HFFc6 (cell line): ENCODE results near the gene OR4M1. TPM values are rescaled to one million over a fixed set of nuclear protein-coding genes. Genes with fewer than 3 reads are reported as not detected.
"Not testable (repeated sequence)": the region's sequence is repeated elsewhere in the genome, so short reads cannot be mapped to it uniquely, and the experiment has no call there.

Source experiments
- DNase-seq: peaks from one replicate; pipeline ENCODE4 v3.0.0-alpha.2; 2018
- H3K27ac Mint-ChIP-seq: 2 replicates; pipeline ENCODE4 v1.8.0; 2020; ENCODE audit warnings: mild to moderate bottlenecking, mixed read lengths
- H3K27me3 Mint-ChIP-seq: 2 replicates; pipeline ENCODE4 v1.8.0; 2021; ENCODE audit warnings: mild to moderate bottlenecking, moderate library complexity, mixed read lengths; ENCODE audit not compliant: insufficient read depth
- H3K36me3 Mint-ChIP-seq: 2 replicates; pipeline ENCODE4 v1.8.0; 2021; ENCODE audit warnings: low read depth, mixed read lengths
- H3K4me1 Mint-ChIP-seq: 2 replicates; pipeline ENCODE4 v1.8.0; 2020; ENCODE audit warnings: low read depth, mixed read lengths
- H3K4me3 Mint-ChIP-seq: 2 replicates; pipeline ENCODE4 v1.8.0; 2020; ENCODE audit warnings: mild to moderate bottlenecking, moderate library complexity, mixed read lengths
- H3K9me3 Mint-ChIP-seq: 2 replicates; pipeline ENCODE4 v1.8.0; 2020; ENCODE audit warnings: mild to moderate bottlenecking, mixed read lengths
- long read RNA-seq: library from polyadenylated mRNA; unstranded; transcript quantifications from one replicate; pipeline ENCODE4 v2.0.0, GENCODE V29; 2019
- total RNA-seq, 6 experiments: library from RNA; stranded (reverse); fragmentation: NEBNext Ultra II Directional; extraction: Animal tissue kit (Norgen Biotek cat#: 25700); gene quantifications; 2 replicates in 1 of 6; 3 replicates in 5 of 6; pipeline ENCODE4 v1.2.3, GENCODE V29; 2021
- TF ChIP-seq, protein P1 (sequence below): fragments of 200-600 bp; sonication (generic); IDR thresholded peaks from 2 replicates; pipeline ENCODE4 v1.5.0; 2021; ENCODE audit warnings: antibody characterized with exemption, mild to moderate bottlenecking

Gene OR4M1, protein sequence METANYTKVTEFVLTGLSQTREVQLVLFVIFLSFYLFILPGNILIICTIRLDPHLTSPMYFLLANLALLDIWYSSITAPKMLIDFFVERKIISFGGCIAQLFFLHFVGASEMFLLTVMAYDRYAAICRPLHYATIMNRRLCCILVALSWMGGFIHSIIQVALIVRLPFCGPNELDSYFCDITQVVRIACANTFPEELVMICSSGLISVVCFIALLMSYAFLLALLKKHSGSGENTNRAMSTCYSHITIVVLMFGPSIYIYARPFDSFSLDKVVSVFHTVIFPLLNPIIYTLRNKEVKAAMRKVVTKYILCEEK
- not detected for total RNA-seq
- long read RNA-seq, result 0 reads

DNA sequence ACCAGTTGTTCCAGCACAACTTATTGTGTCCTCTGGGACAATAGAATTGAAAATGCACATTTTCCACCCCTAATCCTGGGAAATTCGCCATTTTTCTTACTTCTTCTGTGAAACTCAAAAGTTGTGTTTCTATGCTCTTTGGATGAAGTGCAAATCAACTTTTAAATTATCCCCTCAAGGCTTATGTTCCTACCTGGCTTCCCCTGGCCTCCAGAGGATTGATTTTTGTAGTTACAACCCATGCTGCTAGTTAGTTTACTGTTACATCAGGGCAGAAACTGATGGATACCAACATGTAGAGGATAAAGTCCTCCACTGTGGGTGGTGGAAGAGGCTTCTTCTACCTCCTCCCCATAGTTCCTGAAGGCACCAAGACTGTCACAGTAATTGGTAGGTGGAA is at the start of gene OR4M1:
Gene OR4M1 (plus strand): TSS at position 301 of the 400 bp plus-strand sequence. CDS start 6,819 bp downstream, outside the sequence.
- H3K36me3 Mint-ChIP-seq, H3K4me1 Mint-ChIP-seq, H3K27ac Mint-ChIP-seq, DNase-seq, H3K27me3 Mint-ChIP-seq, H3K4me3 Mint-ChIP-seq: not testable (repeated sequence)
- H3K9me3 Mint-ChIP-seq, result peaks cover 46% of the 10 kb centered on the region

DNA sequence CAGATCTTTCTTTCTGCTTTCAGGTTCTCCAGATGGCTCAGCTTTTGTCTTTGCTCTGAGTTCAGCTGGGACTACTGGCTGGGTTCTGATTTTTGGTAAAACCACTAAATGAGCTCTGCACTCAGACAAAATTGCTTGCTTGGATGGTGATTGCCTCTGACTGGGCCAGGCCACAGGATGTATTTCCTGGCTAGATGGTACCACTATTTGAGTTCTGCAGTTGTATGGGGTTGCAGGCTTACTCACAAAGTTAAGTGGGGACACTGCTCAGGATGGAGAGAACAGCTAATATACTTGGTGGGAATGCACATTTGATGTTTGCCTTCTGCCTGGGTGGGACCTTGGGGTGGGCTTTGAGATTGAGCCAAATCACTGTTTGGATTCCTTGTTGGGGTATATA is 43.9 kb upstream of the OR4M1 start:
- Mint-ChIP-seq H3K4me3 (no peak overlapping the region), H3K27ac (no peak overlapping the region), H3K9me3 (peaks cover 6% of the 10 kb centered on the region), H3K27me3 (no peaks in the 10 kb centered on the region), H3K36me3 (no peaks in the 10 kb centered on the region), H3K4me1 (no peaks in the 10 kb centered on the region)
- TF ChIP-seq, protein P1, sequence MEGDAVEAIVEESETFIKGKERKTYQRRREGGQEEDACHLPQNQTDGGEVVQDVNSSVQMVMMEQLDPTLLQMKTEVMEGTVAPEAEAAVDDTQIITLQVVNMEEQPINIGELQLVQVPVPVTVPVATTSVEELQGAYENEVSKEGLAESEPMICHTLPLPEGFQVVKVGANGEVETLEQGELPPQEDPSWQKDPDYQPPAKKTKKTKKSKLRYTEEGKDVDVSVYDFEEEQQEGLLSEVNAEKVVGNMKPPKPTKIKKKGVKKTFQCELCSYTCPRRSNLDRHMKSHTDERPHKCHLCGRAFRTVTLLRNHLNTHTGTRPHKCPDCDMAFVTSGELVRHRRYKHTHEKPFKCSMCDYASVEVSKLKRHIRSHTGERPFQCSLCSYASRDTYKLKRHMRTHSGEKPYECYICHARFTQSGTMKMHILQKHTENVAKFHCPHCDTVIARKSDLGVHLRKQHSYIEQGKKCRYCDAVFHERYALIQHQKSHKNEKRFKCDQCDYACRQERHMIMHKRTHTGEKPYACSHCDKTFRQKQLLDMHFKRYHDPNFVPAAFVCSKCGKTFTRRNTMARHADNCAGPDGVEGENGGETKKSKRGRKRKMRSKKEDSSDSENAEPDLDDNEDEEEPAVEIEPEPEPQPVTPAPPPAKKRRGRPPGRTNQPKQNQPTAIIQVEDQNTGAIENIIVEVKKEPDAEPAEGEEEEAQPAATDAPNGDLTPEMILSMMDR, result no peak
- DNase-seq, result no peak

DNA sequence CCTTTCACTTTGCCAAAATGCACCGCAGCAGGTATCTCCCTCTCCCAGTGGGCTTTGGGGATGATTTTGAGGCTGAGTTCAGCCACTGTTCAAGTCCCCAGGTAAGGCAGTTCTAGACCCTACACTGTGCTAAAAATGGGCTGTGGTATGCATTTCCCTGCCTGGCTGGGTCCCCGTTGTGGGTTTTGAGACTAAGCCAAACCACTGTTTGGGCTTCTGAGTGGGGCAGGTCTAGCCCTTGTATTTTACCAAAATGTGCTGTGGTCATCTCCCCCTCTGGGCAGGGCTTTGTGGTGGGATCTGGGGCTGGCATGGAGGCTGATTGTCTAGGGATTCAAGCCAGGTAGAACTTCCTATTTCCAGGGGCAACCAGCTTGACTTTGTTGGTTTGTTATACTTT is 43.5 kb upstream of the OR4M1 start:
- TF ChIP-seq, protein P1, result no peak
- Mint-ChIP-seq H3K27me3 (no peaks in the 10 kb centered on the region), H3K9me3 (peaks cover 6% of the 10 kb centered on the region), H3K36me3 (no peaks in the 10 kb centered on the region), H3K4me3 (no peak overlapping the region), H3K27ac (no peak overlapping the region), H3K4me1 (no peaks in the 10 kb centered on the region)
- no peak for DNase-seq

DNA sequence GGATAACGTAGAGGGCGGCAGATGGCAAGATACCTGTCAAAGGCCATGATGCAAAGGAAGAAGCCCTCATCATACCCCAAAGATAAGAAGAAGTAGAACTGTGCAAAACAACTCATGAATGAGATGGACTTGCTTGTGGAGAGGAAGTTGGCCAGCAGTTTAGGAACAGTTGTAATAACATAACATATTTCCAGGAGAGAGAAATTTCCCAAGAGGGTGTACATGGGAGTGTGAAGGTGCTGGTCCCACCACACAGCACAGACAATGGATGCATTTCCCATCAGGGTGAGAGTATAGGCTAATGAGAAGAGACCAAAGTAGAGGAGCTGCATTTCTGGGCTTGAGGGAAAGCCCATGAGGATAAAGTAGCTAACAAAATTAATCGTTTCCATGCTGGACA is 39.4 kb upstream of the OR4M1 start:
- not testable (repeated sequence) for H3K27me3 Mint-ChIP-seq, DNase-seq, H3K27ac Mint-ChIP-seq, H3K4me1 Mint-ChIP-seq, H3K36me3 Mint-ChIP-seq, H3K4me3 Mint-ChIP-seq
- H3K9me3 Mint-ChIP-seq, result peaks cover 16% of the 10 kb centered on the region

DNA sequence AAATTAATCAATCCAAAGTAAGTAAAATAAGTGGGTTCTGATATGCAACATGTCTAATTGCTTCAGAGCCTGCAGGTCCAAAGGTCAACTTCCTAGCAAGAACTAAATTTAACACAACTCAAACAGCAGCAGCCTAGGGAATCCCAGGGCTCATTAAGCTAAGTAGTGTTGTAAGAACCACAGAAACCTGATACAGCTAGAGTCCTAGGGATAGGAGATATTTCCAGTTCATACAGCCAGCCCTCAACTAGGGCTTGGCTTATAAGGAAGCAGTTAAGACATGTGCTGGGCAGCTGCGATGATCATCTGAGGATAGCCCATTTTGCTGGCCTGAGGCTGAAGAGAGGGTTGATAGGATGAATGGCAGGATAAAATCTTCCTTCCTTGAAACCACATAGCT is 30.0 kb upstream of the OR4M1 start, which contains the start of gene OR4Q3:
Gene OR4Q3 (plus strand): TSS at position 316 of the 400 bp plus-strand sequence.
- no peak for DNase-seq
- H3K9me3 Mint-ChIP-seq, result peaks cover 36% of the 10 kb centered on the region
- TF ChIP-seq, protein P1, result no peak
- H3K4me3 Mint-ChIP-seq, result no peak within 1 kb of the TSS
- H3K36me3 Mint-ChIP-seq, result no peaks in the 10 kb centered on the region
- H3K27me3 Mint-ChIP-seq, result no peaks in the 10 kb centered on the region; the same call in 1 of the 2 replicates
- no peak within 1 kb of the TSS for H3K27ac Mint-ChIP-seq
- H3K4me1 Mint-ChIP-seq, result no peaks in the 10 kb centered on the region

DNA sequence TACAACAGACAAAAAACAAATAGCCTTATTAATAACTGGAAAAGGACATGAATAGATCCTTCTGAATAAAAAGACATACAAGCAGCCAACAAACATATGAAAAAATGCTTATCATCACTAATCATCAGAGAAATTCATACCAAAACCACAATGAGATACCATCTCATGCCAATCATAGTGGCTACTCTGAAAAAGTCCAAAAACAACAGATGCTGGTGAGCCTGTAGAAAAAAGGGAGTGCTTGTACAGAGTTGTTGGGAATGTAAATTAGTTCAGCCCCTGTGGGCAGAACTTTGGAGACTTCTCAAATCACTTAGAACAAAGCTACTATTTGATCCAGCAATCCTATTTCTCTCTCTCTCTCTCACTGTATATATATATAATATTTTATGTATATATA is 21.0 kb upstream of the OR4M1 start:
- H3K4me1 Mint-ChIP-seq, H3K27ac Mint-ChIP-seq, H3K27me3 Mint-ChIP-seq, H3K36me3 Mint-ChIP-seq, H3K4me3 Mint-ChIP-seq, DNase-seq: not testable (repeated sequence)
- peaks cover 16% of the 10 kb centered on the region for H3K9me3 Mint-ChIP-seq

DNA sequence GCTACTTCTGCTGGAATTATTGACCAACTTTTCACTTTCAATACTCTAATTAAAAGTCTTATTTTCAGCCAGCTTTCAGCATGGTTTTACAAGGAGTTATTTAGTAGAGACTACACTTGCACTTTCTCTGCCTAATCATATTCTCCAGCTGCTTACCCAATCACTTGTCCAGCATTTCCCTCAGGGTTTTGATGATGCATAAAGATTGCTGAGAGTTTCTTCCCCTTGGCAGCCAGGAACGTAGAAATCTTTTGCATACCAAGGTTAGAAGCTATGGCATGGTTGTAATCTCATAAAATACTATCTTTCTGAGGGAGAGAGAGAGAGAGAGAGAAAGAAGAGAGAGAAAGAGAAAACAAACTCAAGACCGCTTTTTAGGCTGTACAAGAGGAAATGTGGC is 19.1 kb upstream of the OR4M1 start:
- no peaks in the 10 kb centered on the region for H3K27me3 Mint-ChIP-seq
- peaks cover 16% of the 10 kb centered on the region for H3K9me3 Mint-ChIP-seq
- H3K36me3 Mint-ChIP-seq, result 0 out of 2 replicates have a peak, but pooled peaks cover 6% of the 10 kb centered on the region
- DNase-seq, result no peak
- TF ChIP-seq, protein P1, result no peak
- H3K4me1 Mint-ChIP-seq, result no peaks in the 10 kb centered on the region
- H3K4me3 Mint-ChIP-seq, result no peak overlapping the region
- no peak overlapping the region for H3K27ac Mint-ChIP-seq

DNA sequence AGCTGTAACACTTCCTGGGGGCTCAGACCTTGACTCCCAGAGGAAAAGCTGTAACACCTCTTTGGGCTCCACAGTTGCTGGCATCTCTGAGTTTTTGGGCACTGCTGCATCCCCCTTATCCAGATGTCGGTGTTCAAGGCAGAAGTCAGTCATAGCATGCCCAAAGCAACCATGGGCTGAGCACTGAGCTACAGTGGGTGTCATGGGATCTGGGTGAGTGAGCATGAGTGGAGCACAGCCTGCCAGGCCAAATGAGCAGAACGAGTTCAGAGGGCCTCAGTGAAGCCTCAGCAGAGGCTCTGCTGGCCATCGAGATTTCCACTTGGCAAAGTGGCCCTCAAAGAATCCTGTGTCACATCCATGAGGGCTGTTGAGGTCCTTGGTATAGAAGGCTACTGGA is 1.8 kb upstream of the OR4M1 start:
- H3K4me1 Mint-ChIP-seq, H3K27me3 Mint-ChIP-seq, H3K36me3 Mint-ChIP-seq, DNase-seq, H3K27ac Mint-ChIP-seq, H3K4me3 Mint-ChIP-seq: not testable (repeated sequence)
- H3K9me3 Mint-ChIP-seq, result peaks cover 51% of the 10 kb centered on the region
